IMR-90 (cell line): ENCODE results near the gene SLC5A11. TPM values are rescaled to one million over a fixed set of nuclear protein-coding genes. Genes with fewer than 3 reads are reported as not detected.
A peak's percentile ranks its signal among the peaks of the same experiment; 100 is the strongest.

ENCODE experiments used
- ATAC-seq: fragments of 200-7000 bp; cut with Tn5 transposase; 2 replicates; pipeline ENCODE4 v1.9.1; 2020; ENCODE audit warnings: low read depth, mild to moderate bottlenecking, moderate library complexity
- BruUV-seq: library from RNA; stranded (reverse); fragments of 400-500 nt; replicated peaks from 2 replicates; lab custom pipeline; 2021; lab: Mats Ljungman, UMichigan
- CTCF ChIA-PET: fragments of 300-600 bp; formaldehyde crosslinking; extraction: SDS; loops from one replicate; lab custom pipeline; 2021; ENCODE audit warnings: antibody characterized with exemption; lab: Yijun Ruan, JAX
- POLR2A ChIA-PET: fragments of 300-600 bp; sonication (Branson Sonifier 250); formaldehyde crosslinking; loops from one replicate; lab custom pipeline; 2022; ENCODE audit warnings: antibody characterized with exemption; ENCODE audit not compliant: unreplicated experiment; lab: Charles Lee
- DNase-seq: peaks from one replicate; pipeline ENCODE4 v3.0.0; 2013
- H2AFZ ChIP-seq: replicated peaks from 2 replicates; pipeline ENCODE3; 2013; ENCODE audit warnings: low read length, mild to moderate bottlenecking; ENCODE audit not compliant: poor library complexity
- H2AK5ac ChIP-seq: 2 replicates; pipeline ENCODE4 v1.6.1; 2013; ENCODE audit warnings: low read depth, low read length, inconsistent platforms
- H2AK9ac ChIP-seq: replicated peaks from 2 replicates; pipeline ENCODE3; 2013; ENCODE audit warnings: mild to moderate bottlenecking, low read depth, low read length, moderate library complexity; ENCODE audit not compliant: poor library complexity
- H2BK120ac ChIP-seq: 2 replicates; pipeline ENCODE4 v1.6.1; 2013; ENCODE audit warnings: low read depth, low read length, inconsistent platforms
- H2BK15ac ChIP-seq: 3 replicates; pipeline ENCODE4 v1.6.1; 2013; ENCODE audit warnings: low read depth, low read length, inconsistent platforms
- H2BK20ac ChIP-seq: 2 replicates; pipeline ENCODE4 v1.6.1; 2013; ENCODE audit warnings: low read depth, mild to moderate bottlenecking, inconsistent platforms, low read length, moderate library complexity
- H2BK5ac ChIP-seq: 2 replicates; pipeline ENCODE4 v1.6.1; 2013; ENCODE audit warnings: mild to moderate bottlenecking, low read depth, low read length, inconsistent platforms; ENCODE audit not compliant: poor library complexity, severe bottlenecking
- H3K14ac ChIP-seq: replicated peaks from 2 replicates; pipeline ENCODE4 v1.6.1; 2013; ENCODE audit warnings: low read depth, low read length, inconsistent platforms
- H3K18ac ChIP-seq: 2 replicates; pipeline ENCODE4 v1.6.1; 2013; ENCODE audit warnings: low read depth, low read length, control low read depth
- H3K23ac ChIP-seq: 2 replicates; pipeline ENCODE4 v1.6.1; 2013; ENCODE audit warnings: low read depth, low read length, inconsistent platforms
- H3K27ac ChIP-seq: 2 replicates; pipeline ENCODE4 v1.5.1; 2013; ENCODE audit warnings: mild to moderate bottlenecking, control low read depth, low read length; ENCODE audit not compliant: insufficient read depth
- H3K27me3 ChIP-seq: 2 replicates; pipeline ENCODE4 v1.6.1; 2013; ENCODE audit warnings: low read length; ENCODE audit not compliant: control insufficient read depth, insufficient read depth
- H3K36me3 ChIP-seq: 2 replicates; pipeline ENCODE4 v1.6.1; 2013; ENCODE audit warnings: low read length, mixed read lengths; ENCODE audit not compliant: control insufficient read depth, insufficient read depth
- H3K4ac ChIP-seq: 2 replicates; pipeline ENCODE4 v1.6.1; 2013; ENCODE audit warnings: low read depth, low read length, inconsistent platforms
- H3K4me1 ChIP-seq: 2 replicates; pipeline ENCODE4 v1.6.1; 2013; ENCODE audit warnings: low read length, mixed read lengths; ENCODE audit not compliant: control insufficient read depth, insufficient read depth
- H3K4me2 ChIP-seq: 2 replicates; pipeline ENCODE4 v1.6.1; 2013; ENCODE audit warnings: low read depth, mild to moderate bottlenecking, control low read depth, low read length, moderate library complexity
- H3K4me3 ChIP-seq: 2 replicates; pipeline ENCODE4 v1.5.1; 2013; ENCODE audit warnings: low read depth, mild to moderate bottlenecking, control low read depth, low read length, moderate library complexity; ENCODE audit not compliant: insufficient read depth
- H3K56ac ChIP-seq: 2 replicates; pipeline ENCODE4 v1.6.1; 2013; ENCODE audit warnings: low read length, inconsistent platforms; ENCODE audit not compliant: insufficient read depth; ENCODE audit errors: extremely low read depth
- H3K79me1 ChIP-seq, 2 experiments: 2 replicates each; pipeline ENCODE4 v1.6.1; 2013; ENCODE audit warnings: low read length in 2 of 2, inconsistent platforms in 1 of 2, low read depth in 1 of 2
- H3K9ac ChIP-seq: 2 replicates; pipeline ENCODE4 v1.6.1; 2013; ENCODE audit warnings: low read depth, low read length, control low read depth
- H3K9me1 ChIP-seq: 2 replicates; pipeline ENCODE4 v1.6.1; 2013; ENCODE audit warnings: low read length, inconsistent platforms; ENCODE audit not compliant: insufficient read depth
- H3K9me3 ChIP-seq: 2 replicates; pipeline ENCODE4 v1.6.1; 2013; ENCODE audit warnings: low read length; ENCODE audit not compliant: control insufficient read depth, insufficient read depth
- H4K20me1 ChIP-seq: 2 replicates; pipeline ENCODE4 v1.6.1; 2013; ENCODE audit warnings: low read length, inconsistent platforms; ENCODE audit not compliant: insufficient read depth
- H4K5ac ChIP-seq: 2 replicates; pipeline ENCODE4 v1.6.1; 2013; ENCODE audit warnings: mild to moderate bottlenecking, low read depth, low read length, control low read depth
- H4K8ac ChIP-seq, 2 experiments: 2 replicates each; pipeline ENCODE4 v1.6.1; 2013; ENCODE audit warnings: low read depth in 2 of 2, low read length in 2 of 2, control low read depth in 1 of 2, inconsistent platforms in 1 of 2
- H4K91ac ChIP-seq: 2 replicates; pipeline ENCODE4 v1.6.1; 2013; ENCODE audit warnings: low read depth, low read length, inconsistent platforms; ENCODE audit not compliant: insufficient read depth
- CHD1 ChIP-seq: IDR thresholded peaks from 2 replicates; pipeline ENCODE4 v1.6.1; 2012; ENCODE audit warnings: low read depth, low read length, improper control_type of control experiment
- FOS ChIP-seq: fragments of 150-350 bp; IDR thresholded peaks from 2 replicates; pipeline ENCODE4 v1.6.1; 2016; ENCODE audit warnings: low read depth, low read length
- MXI1 ChIP-seq: IDR thresholded peaks from 2 replicates; pipeline ENCODE4 v1.6.1; 2012; ENCODE audit warnings: low read depth, mild to moderate bottlenecking, low read length, moderate library complexity, borderline replicate concordance
- SMC3 ChIP-seq: fragments of 150-350 bp; IDR thresholded peaks from 2 replicates; pipeline ENCODE4 v1.6.1; 2016; ENCODE audit warnings: low read depth, mild to moderate bottlenecking, antibody characterized with exemption, low read length, moderate library complexity
- WGBS, 2 experiments: methylation state at CpG; one replicate each; pipeline versions ENCODE4 v1.1.5 to v1.1.7; 2013; ENCODE audit warnings: missing lambda C conversion rate in 2 of 2; ENCODE audit not compliant: insufficient read length in 1 of 2; ENCODE audit errors: extremely low coverage in 2 of 2; 5-methylcytosine and 5-hydroxymethylcytosine counted together
- dilution Hi-C: fragments of 300-500 bp; cut with HindIII; formaldehyde crosslinking; loops from one replicate; pipeline ENCODE4 v1.14.3; 2018; ENCODE audit warnings: low sequenced_read_pairs; ENCODE audit not compliant: unreplicated experiment
- in situ Hi-C: fragments of 300-500 bp; cut with MboI; formaldehyde crosslinking; loops from 3 replicates; pipeline ENCODE4 v1.14.3; 2019; ENCODE audit warnings: low sequenced_read_pairs, inconsistent platforms, mixed read lengths
- intact Hi-C: fragments of 100-400 bp; cut with micrococcal nuclease; formaldehyde crosslinking; loops from 2 replicates; pipeline ENCODE4 v1.10.0; 2022
- polyA plus RNA-seq, 3 experiments: library from polyadenylated mRNA; depleted of rRNA; stranded (reverse); fragments of >200 nt; gene quantifications; 2 replicates each; pipeline ENCODE4 v1.2.3, GENCODE V29; 2012; ENCODE audit warnings: low replicate concordance in 1 of 3
- total RNA-seq: library from RNA; depleted of rRNA; stranded (reverse); fragments of >200 nt; gene quantifications from 2 replicates; pipeline ENCODE4 v1.2.3, GENCODE V29; 2012
- TF ChIP-seq, protein P1 (sequence below): fragments of 150-350 bp; IDR thresholded peaks from 2 replicates; pipeline ENCODE4 v1.6.1; 2017; ENCODE audit warnings: mild to moderate bottlenecking, antibody characterized with exemption, low read length, low read depth

The SLC5A11 gene
- total and polyA plus RNA-seq, 2 of the 4 experiments (the other 2 are of a cell fraction), result under 0.01 TPM; not detected in 1

- H3K4me3 ChIP-seq, result no peak overlapping the region
- H2BK120ac ChIP-seq, result no peak overlapping the region
- WGBS, 2 experiments, result 90% methylated on average over 2 of the region's 10 CpGs; no CpG with 5 or more reads in 1 of the 2 experiments
- H3K79me1 ChIP-seq, result no peaks in the 10 kb centered on the region
- H3K18ac ChIP-seq, result no peak overlapping the region
- H3K27me3 ChIP-seq, result no peaks in the 10 kb centered on the region; the same call in 1 of the 2 replicates
- POLR2A ChIA-PET, result no interaction called here
- no peak overlapping the region for H2AFZ ChIP-seq
- H2AK5ac ChIP-seq, result 0 out of 2 replicates have a peak overlapping the region, but pooled peaks have one; percentile 16
- H4K20me1 ChIP-seq, result no peaks in the 10 kb centered on the region
- H4K8ac ChIP-seq, result no peak overlapping the region
- H3K9me3 ChIP-seq, result no peaks in the 10 kb centered on the region
- no peak overlapping the region for H4K91ac ChIP-seq
- TF ChIP-seq CHD1 (no peak), SMC3 (no peak), MXI1 (no peak), FOS (no peak)
- TF ChIP-seq, protein P1, sequence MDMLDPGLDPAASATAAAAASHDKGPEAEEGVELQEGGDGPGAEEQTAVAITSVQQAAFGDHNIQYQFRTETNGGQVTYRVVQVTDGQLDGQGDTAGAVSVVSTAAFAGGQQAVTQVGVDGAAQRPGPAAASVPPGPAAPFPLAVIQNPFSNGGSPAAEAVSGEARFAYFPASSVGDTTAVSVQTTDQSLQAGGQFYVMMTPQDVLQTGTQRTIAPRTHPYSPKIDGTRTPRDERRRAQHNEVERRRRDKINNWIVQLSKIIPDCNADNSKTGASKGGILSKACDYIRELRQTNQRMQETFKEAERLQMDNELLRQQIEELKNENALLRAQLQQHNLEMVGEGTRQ, result no peak
- no peak overlapping the region for H2BK5ac ChIP-seq
- H2AK9ac ChIP-seq, result no peak overlapping the region
- CTCF ChIA-PET, result interaction anchor here (0.6 to 1.5 kb wide), 6 partner anchors 10 to 139 kb away, joined by 3 to 8 read pairs (median 5); no protein-coding TSS in a partner anchor
- dilution Hi-C loops (no loop called here), in situ Hi-C loops (loop anchor here (5.0 kb wide), 1 partner anchor 50 kb away; no protein-coding TSS in a partner anchor), intact Hi-C loops (no loop called here)
- H4K5ac ChIP-seq, result no peak overlapping the region
- H3K23ac ChIP-seq, result no peak overlapping the region
- H3K4me2 ChIP-seq, result no peak overlapping the region
- no peak overlapping the region for H3K14ac ChIP-seq
- no peak overlapping the region for H3K4ac ChIP-seq
- H3K9me1 ChIP-seq, result no peaks in the 10 kb centered on the region
- H3K9ac ChIP-seq, result no peak overlapping the region
- H3K36me3 ChIP-seq, result no peaks in the 10 kb centered on the region
- no peaks in the 10 kb centered on the region for H3K4me1 ChIP-seq
- DNase-seq (no peak), ATAC-seq (no peak)
- no peak overlapping the region for H3K56ac ChIP-seq
- BruUV-seq, result no TSS peak
- H2BK20ac ChIP-seq, result no peak overlapping the region
- H3K27ac ChIP-seq, result no peak overlapping the region
- no peak overlapping the region for H2BK15ac ChIP-seq
Observed at GRCh38 chr16:24906901-24907300, 61.1 kb downstream of the SLC5A11 start.
